AG10803 (cell line): ENCODE results near the gene SERPINB5.

ENCODE experiments used
- DNase-seq: peaks from one replicate; pipeline ENCODE4 v3.0.0; 2010; ENCODE audit warnings: low read depth
- H3K4me3 ChIP-seq: 2 replicates; pipeline ENCODE4 v1.5.1; 2011; ENCODE audit warnings: mild to moderate bottlenecking, low read length, control low read depth
- CTCF ChIP-seq: conservative IDR thresholded peaks from 2 replicates; pipeline ENCODE4 v1.5.1; 2011; ENCODE audit warnings: mild to moderate bottlenecking, low read length, control low read depth, inconsistent platforms

SERPINB5 gene

GRCh38 chr18:63465059-63465458 lies 11.7 kb upstream of the SERPINB5 start:
- no peak overlapping the region for H3K4me3 ChIP-seq
- TF ChIP-seq CTCF, result no peak
- no peak for DNase-seq

- no peak for DNase-seq
- TF ChIP-seq CTCF, result no peak
- H3K4me3 ChIP-seq, result no peak overlapping the region
Measured at GRCh38 chr18:63467699-63468098, 9.1 kb upstream of the SERPINB5 start.

GRCh38 chr18:63468575-63468974 lies 8.2 kb upstream of the SERPINB5 start:
- TF ChIP-seq CTCF, result no peak
- no peak for DNase-seq
- no peak overlapping the region for H3K4me3 ChIP-seq

- H3K4me3 ChIP-seq, result no peak overlapping the region
- TF ChIP-seq CTCF, result no peak
- no peak for DNase-seq
Measured at GRCh38 chr18:63470751-63471150, 6.0 kb upstream of the SERPINB5 start.

GRCh38 chr18:63472380-63472779 lies 4.4 kb upstream of the SERPINB5 start:
- H3K4me3 ChIP-seq, result no peak overlapping the region
- no peak for TF ChIP-seq CTCF
- DNase-seq, result no peak

- no peak overlapping the region for H3K4me3 ChIP-seq
- no peak for DNase-seq
- TF ChIP-seq CTCF, result no peak
Measured at GRCh38 chr18:63477200-63477599, 442 bp downstream of the SERPINB5 start.

GRCh38 chr18:63477968-63478367 lies 1.2 kb downstream of the SERPINB5 start:
- TF ChIP-seq CTCF, result no peak
- H3K4me3 ChIP-seq, result no peak overlapping the region
- no peak for DNase-seq
